SW480 (cell line): ENCODE results near the gene TRIP13.
A peak's percentile ranks its signal among the peaks of the same experiment; 100 is the strongest.
"Not testable (repeated sequence)": the region's sequence is repeated elsewhere in the genome, so short reads cannot be mapped to it uniquely, and the experiment has no call there.

Source experiments
- DNase-seq: peaks from one replicate; pipeline ENCODE4 v3.0.0-alpha.2; 2016; ENCODE audit warnings: low spot score

Gene TRIP13

GRCh38 chr5:891837-892393 lies 769 bp upstream of the TRIP13 start:
- peak; percentile 33 for DNase-seq

GRCh38 chr5:893137-893506 lies 438 bp downstream of the TRIP13 start:
- DNase-seq = no peak

- DNase-seq = peak; percentile 18
These were observed 1.0 kb downstream of the TRIP13 start for GRCh38 chr5:893711-894110.

GRCh38 chr5:900781-901180 lies 8.1 kb downstream of the TRIP13 start:
- no peak for DNase-seq

GRCh38 chr5:902129-902916 lies 9.6 kb downstream of the TRIP13 start:
- no peak for DNase-seq

- DNase-seq = no peak
These were observed 11.0 kb downstream of the TRIP13 start for GRCh38 chr5:903756-904096.

GRCh38 chr5:905139-905642 lies 12.5 kb downstream of the TRIP13 start:
- no peak for DNase-seq

- no peak for DNase-seq
These were observed 14.8 kb downstream of the TRIP13 start for GRCh38 chr5:907366-907910.

GRCh38 chr5:908172-908571 lies 15.5 kb downstream of the TRIP13 start:
- no peak for DNase-seq

- DNase-seq = no peak
These were observed 16.4 kb downstream of the TRIP13 start for GRCh38 chr5:909086-909485.

- DNase-seq = no peak
These were observed 17.5 kb downstream of the TRIP13 start for GRCh38 chr5:909994-910768.

- no peak for DNase-seq
These were observed 18.1 kb downstream of the TRIP13 start for GRCh38 chr5:910769-911160.

- DNase-seq = peak; percentile 94
These were observed 18.9 kb downstream of the TRIP13 start for GRCh38 chr5:911601-912000.

- DNase-seq = peak; percentile 98
These were observed 19.8 kb downstream of the TRIP13 start for GRCh38 chr5:912280-913091.

GRCh38 chr5:914174-914573 lies 21.5 kb downstream of the TRIP13 start:
- no peak for DNase-seq

- DNase-seq = no peak
These were observed 21.9 kb downstream of the TRIP13 start for GRCh38 chr5:914612-915011.

- DNase-seq = not testable (repeated sequence)
These were observed 22.7 kb downstream of the TRIP13 start for GRCh38 chr5:915346-915745.

- no peak for DNase-seq
These were observed 23.3 kb downstream of the TRIP13 start for GRCh38 chr5:915946-916345.

- no peak for DNase-seq
These were observed 24.0 kb downstream of the TRIP13 start for GRCh38 chr5:916441-917293.

GRCh38 chr5:918717-919116 lies 26.0 kb downstream of the TRIP13 start:
- not testable (repeated sequence) for DNase-seq
